Esophagus muscularis mucosa (tissue), 3 donors: ENCODE measurements around the gene ANKRD18A.

ENCODE experiments used
- CTCF ChIP-seq, 3 experiments: fragments of 200-600 bp in 2 of 3; fragments of 450-650 bp in 1 of 3; sonication (generic) in 2 of 3; IDR thresholded peaks; one replicate each; pipeline ENCODE4 v1.5.1; 2017 to 2019; ENCODE audit warnings: antibody characterized with exemption in 3 of 3, mild to moderate bottlenecking in 2 of 3, moderate library complexity in 1 of 3
- POLR2A ChIP-seq: fragments of 450-650 bp; IDR thresholded peaks from one replicate; pipeline ENCODE4 v1.6.1; 2017; ENCODE audit warnings: antibody characterized with exemption, moderate library complexity, mild to moderate bottlenecking, low read depth
- POLR2AphosphoS5 ChIP-seq, 2 donors: sonication (generic); formaldehyde crosslinking; IDR thresholded peaks; one replicate each; pipeline ENCODE4 v1.6.1; 2017; ENCODE audit warnings: antibody characterized with exemption in 2 of 2

DNA sequence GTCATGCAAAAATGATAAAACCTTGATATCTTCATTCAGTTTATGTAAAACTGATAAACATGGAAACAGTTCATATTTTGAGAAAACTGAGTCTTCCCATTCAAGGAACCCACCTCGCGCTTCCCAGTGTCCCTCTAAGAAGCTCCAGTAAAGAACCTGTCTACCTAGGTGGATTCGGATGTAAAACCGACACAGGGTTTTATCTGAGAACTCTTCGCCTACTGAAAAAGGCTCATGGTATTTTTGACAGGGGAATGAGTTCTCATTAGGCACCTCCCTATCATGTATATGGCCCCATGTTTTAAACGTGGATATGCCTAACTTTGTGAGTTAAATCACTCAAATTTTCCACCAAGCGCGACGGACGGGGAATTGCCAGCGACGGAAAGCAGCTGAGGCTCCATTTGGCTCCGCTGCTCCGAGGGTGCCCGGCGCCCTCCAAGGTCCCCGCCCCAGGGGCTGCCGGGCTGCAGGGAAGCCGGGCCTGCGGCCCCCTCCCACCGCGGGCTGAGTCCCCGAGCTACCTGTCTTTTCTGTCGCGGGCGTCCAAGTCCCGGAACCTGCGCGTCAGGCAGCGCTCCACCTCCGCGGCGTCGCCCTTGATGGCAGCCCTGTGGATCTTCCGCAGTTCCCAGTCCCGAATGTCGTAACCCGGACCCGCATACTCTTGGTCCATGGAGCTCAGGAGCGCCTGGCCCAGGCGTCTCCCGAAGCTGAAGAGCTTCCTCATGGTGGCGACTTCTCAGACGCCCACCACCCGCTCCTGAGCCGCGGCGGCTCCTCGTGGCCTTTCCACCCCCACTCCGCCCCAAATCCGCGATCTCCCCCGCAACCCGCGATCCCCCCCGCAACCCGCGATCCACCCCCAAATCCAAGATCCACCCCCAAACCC is 594 bp downstream of the ANKRD18A start:
- no peak for TF ChIP-seq CTCF (IDR thresholded peaks at IDR 0.05)
- no peak for TF ChIP-seq POLR2AphosphoS5 (IDR thresholded peaks at IDR 0.05)
- TF ChIP-seq POLR2A, result no peak
